ENCODE data around the gene CCDC192. TPM values are rescaled to one million over a fixed set of nuclear protein-coding genes. Genes with fewer than 3 reads are reported as not detected.

Gene CCDC192
- total RNA-seq, 4 donors from 2014 or later: 0.33 to 1.7 (median 1.1) TPM

- H3K4me1 ChIP-seq: peaks cover 41 to 51% (median 48%) of the 10 kb centered on the region in 4 donors
- 93% methylated on average over 3 of the region's 3 CpGs for WGBS
- TF ChIP-seq EP300 (IDR thresholded peaks at IDR 0.05) (no peak), POLR2A (IDR thresholded peaks at IDR 0.05; ENCODE audit: low read depth) (no peak), POLR2AphosphoS5 (IDR thresholded peaks at IDR 0.05) (no peak), CTCF (IDR thresholded peaks at IDR 0.05) (no peak)
- no peak overlapping the region for H3K27ac ChIP-seq (replicated peaks in 1 of 4)
- H3K4me3 ChIP-seq: no peak overlapping the region
- DNase-seq (ENCODE audit: extremely low spot score): no peak
- intact Hi-C loops (cut with DNase I): loop anchor here (2.0 kb wide), 1 partner anchor 121 kb away; the partner anchor contains the start of gene SLC12A2
- H3K9me3 ChIP-seq: no peaks in the 10 kb centered on the region
- peaks cover 0 to 10% (median 3%) of the 10 kb centered on the region in 4 donors for H3K36me3 ChIP-seq
- no peaks in the 10 kb centered on the region for H3K27me3 ChIP-seq
Observed at GRCh38 chr5:127961763-127962145, 258.6 kb downstream of the CCDC192 start.

GRCh38 chr5:127962491-127962890, 259.3 kb downstream of the CCDC192 start:
- peaks cover 34 to 43% (median 41%) of the 10 kb centered on the region in 4 donors for H3K4me1 ChIP-seq
- no peak for TF ChIP-seq CTCF (IDR thresholded peaks at IDR 0.05)
- no peak for TF ChIP-seq EP300 (IDR thresholded peaks at IDR 0.05)
- TF ChIP-seq POLR2A (IDR thresholded peaks at IDR 0.05; ENCODE audit: low read depth): no peak
- no peak for TF ChIP-seq POLR2AphosphoS5 (IDR thresholded peaks at IDR 0.05)
- no peak overlapping the region for H3K4me3 ChIP-seq
- peaks cover 0 to 10% (median 3%) of the 10 kb centered on the region in 4 donors for H3K36me3 ChIP-seq
- DNase-seq (ENCODE audit: extremely low spot score): no peak
- H3K27ac ChIP-seq (replicated peaks in 1 of 4): no peak overlapping the region
- 100% methylated on average over 1 of the region's 1 CpG for WGBS
- intact Hi-C loops (cut with DNase I): no loop called here
- no peaks in the 10 kb centered on the region for H3K27me3 ChIP-seq
- no peaks in the 10 kb centered on the region for H3K9me3 ChIP-seq

- H3K27ac ChIP-seq (replicated peaks in 1 of 4): no peak overlapping the region
- peaks cover 33 to 37% (median 36%) of the 10 kb centered on the region in 4 donors for H3K4me1 ChIP-seq
- no peak for TF ChIP-seq POLR2A (IDR thresholded peaks at IDR 0.05; ENCODE audit: low read depth)
- TF ChIP-seq EP300 (IDR thresholded peaks at IDR 0.05): no peak
- TF ChIP-seq POLR2AphosphoS5 (IDR thresholded peaks at IDR 0.05): no peak
- TF ChIP-seq CTCF (IDR thresholded peaks at IDR 0.05): no peak
- peaks cover 0 to 10% (median 3%) of the 10 kb centered on the region in 4 donors for H3K36me3 ChIP-seq
- intact Hi-C loops (cut with DNase I): no loop called here
- no peaks in the 10 kb centered on the region for H3K27me3 ChIP-seq
- no peak for DNase-seq (ENCODE audit: extremely low spot score)
- whole genome bisulfite sequencing: 61% methylated on average over 1 of the region's 1 CpG
- H3K9me3 ChIP-seq: no peaks in the 10 kb centered on the region
- no peak overlapping the region for H3K4me3 ChIP-seq
Observed at GRCh38 chr5:127963233-127963632, 260.0 kb downstream of the CCDC192 start.

GRCh38 chr5:127963931-127964330, 260.7 kb downstream of the CCDC192 start:
- no peak for DNase-seq (ENCODE audit: extremely low spot score)
- H3K4me3 ChIP-seq: no peak overlapping the region
- no peaks in the 10 kb centered on the region for H3K27me3 ChIP-seq
- H3K4me1 ChIP-seq: peaks cover 29 to 36% (median 29%) of the 10 kb centered on the region in 4 donors
- H3K9me3 ChIP-seq: no peaks in the 10 kb centered on the region
- 82% methylated on average over 3 of the region's 3 CpGs for WGBS
- TF ChIP-seq CTCF (IDR thresholded peaks at IDR 0.05) (no peak), POLR2AphosphoS5 (IDR thresholded peaks at IDR 0.05) (no peak), EP300 (IDR thresholded peaks at IDR 0.05) (no peak), POLR2A (IDR thresholded peaks at IDR 0.05; ENCODE audit: low read depth) (no peak)
- intact Hi-C loops (cut with DNase I): no loop called here
- peaks cover 0 to 10% (median 3%) of the 10 kb centered on the region in 4 donors for H3K36me3 ChIP-seq
- H3K27ac ChIP-seq (replicated peaks in 1 of 4): no peak overlapping the region

Measured in esophagus muscularis mucosa (tissue), 4 donors.